GM18519 (cell line): ENCODE data around the gene POLR2J.
"Not testable (repeated sequence)": the region's sequence is repeated elsewhere in the genome, so short reads cannot be mapped to it uniquely, and the experiment has no call there.

ENCODE experiments used
- ATAC-seq: cut with Tn5 transposase; IDR thresholded peaks from one replicate; pipeline ENCODE4 v1.9.1; 2021; ENCODE audit warnings: mild to moderate bottlenecking, moderate library complexity; ENCODE audit not compliant: unreplicated experiment, low FRiP score

Gene POLR2J

DNA sequence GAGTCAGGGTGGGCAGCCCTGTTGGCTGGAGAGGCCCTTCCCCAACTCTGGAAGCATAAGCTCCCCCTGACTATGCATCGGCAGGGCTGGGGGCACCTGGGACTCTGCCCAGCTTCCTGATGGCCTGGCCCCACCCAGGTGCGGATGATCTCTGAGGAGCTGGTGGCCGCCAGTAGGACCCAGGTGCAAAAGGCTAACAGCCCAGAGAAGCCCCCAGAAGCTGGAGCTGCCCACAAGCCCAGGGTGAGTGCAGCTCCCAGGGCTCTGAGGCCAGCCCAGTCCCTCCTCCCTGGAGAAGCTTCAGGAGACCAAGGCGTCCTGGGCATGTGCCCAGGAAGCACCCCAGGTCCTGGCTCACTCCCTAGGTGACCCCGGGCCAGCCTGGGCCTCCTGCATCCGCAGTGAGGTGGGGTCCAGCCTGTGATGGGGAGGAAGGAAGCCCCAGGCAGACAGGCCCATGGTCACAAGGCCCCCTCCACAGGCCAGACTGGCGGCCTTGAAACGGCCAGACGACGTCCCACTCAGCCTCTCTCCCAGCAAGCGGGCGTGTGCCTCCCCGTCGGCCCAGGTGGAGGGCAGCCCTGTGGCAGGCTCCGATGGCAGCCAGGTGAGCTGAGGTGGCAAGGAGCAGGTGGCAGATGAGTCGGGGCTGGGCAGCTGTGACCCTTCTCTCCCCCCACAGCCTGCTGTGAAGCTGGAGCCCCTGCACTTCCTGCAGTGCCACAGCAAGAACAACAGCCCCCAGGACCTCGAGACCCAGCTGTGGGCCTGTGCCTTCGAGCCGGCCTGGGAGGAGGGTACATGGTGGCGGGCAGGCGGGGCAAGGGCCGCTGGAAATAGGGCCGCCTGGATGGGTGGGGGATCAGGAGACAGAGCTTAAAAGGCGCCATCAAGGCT lies 10.9 kb downstream of the POLR2J start:
- ATAC-seq = no peak

DNA sequence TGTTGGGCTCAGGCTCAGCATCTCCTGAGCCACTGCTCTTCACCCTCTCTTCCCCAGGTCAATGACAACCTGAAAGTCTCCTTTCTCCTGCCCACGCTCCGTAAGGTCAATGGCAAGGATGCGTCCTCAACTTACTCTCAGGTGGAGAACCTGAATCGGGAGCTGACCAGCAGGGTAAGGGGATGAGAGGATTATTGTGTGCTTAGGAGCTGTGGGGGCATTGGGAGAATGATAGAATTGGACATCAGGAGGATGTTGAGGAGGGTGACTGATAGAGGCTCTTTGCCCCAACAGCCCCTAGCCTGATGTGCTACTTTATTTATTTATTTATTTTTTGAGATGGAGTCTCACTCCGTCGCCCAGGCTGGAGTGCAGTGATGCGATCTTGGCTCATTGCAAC lies 12.6 kb downstream of the POLR2J start:
- no peak for ATAC-seq

DNA sequence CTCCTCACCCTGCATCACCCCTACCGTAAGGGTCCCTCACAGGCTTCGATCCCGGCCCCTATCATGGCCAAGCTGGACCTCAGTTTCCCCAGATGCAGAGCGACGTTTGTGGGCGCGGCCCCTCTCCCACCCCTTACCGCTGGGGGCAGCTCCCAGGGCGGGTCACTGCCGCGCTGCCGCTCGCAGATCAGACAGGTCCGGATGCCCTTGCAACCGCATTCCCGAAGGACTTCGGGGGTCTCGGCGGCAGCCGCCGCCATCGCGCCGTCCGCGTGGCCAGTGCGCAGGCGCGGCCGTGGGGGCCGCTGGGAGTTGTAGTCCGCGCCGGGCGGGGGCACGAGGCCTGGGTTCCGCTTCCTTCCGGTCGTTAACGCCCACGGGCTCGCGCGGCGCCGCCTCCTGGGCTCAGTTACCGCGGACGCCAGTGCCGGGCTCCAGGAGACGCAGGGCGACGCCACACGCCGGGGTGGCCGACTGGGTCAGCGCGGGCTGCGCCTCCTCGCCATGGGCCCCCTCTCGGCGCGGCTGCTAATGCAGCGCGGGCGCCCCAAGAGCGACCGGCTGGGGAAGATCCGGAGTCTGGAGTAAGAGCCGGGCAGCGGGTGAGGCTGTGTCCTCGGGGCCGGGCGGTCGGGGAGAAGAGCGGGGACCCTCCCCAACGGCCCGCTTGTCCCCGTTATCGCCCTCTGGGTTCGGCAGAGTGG lies 14.0 kb downstream of the POLR2J start, which contains the start of the genes ALKBH4 and LRWD1:
TSS of gene ALKBH4 (minus strand) at position 287 of the 704 bp plus-strand sequence. CDS start at position 260, 27 bp downstream.
TSS of gene LRWD1 (plus strand) at position 408 of the 704 bp plus-strand sequence. CDS start at position 505, 97 bp downstream.
- peak; percentile 68 for ATAC-seq

DNA sequence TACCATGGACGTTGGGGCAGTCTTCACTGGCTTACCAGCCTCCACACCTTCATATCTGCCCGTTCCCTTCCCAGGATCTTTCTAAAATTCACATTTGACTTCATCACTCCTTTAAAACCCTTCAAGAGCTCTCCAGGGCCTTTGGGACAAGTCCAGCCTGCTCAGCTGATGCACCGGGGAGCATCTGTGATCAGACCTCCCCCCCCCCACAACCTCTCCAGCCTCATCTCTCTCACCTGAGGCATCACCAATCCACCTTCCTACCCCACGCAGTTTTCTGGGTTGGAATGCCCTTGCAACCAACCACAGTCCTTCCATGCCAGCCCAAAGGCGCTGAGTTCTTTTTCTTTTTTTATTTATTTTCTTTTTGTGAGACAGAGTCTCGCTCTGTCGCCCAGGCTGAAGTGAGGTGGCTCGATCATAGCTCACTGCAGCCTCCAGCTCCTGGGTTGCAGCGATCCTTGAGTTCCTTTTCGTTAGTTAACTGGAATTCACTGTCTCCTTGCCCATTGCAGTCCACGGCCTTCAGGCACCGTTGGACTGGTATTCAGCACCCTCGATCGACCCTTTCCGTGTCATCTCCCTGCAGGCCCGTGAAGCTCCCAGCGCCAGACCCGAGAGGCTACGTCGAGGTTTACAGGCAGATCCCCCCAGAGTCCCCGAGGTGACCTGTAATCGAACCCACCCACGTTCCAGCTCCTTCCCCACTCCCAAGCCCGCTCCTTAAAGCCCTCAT lies 14.7 kb downstream of the POLR2J start:
- no peak for ATAC-seq

DNA sequence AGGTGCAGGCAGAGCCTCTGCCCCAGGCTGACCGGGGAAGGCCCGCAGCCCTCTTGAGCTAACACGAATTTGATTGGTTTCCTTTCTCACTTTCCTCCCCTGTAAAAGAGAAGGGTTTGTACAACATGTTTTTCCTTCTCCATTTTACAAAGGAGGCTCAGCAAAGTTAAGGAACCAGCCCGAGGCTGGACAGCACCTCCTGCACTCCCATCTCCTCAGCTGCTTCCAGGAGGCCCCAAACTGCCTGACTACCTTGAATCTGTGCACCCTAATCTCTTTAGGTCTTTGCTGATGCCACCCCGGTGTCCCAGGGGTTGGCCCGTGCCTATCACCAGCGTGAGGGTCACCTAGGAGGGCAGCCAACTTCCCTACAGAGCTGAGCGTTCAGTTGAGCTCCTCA lies 18.3 kb downstream of the POLR2J start:
- ATAC-seq = no peak

DNA sequence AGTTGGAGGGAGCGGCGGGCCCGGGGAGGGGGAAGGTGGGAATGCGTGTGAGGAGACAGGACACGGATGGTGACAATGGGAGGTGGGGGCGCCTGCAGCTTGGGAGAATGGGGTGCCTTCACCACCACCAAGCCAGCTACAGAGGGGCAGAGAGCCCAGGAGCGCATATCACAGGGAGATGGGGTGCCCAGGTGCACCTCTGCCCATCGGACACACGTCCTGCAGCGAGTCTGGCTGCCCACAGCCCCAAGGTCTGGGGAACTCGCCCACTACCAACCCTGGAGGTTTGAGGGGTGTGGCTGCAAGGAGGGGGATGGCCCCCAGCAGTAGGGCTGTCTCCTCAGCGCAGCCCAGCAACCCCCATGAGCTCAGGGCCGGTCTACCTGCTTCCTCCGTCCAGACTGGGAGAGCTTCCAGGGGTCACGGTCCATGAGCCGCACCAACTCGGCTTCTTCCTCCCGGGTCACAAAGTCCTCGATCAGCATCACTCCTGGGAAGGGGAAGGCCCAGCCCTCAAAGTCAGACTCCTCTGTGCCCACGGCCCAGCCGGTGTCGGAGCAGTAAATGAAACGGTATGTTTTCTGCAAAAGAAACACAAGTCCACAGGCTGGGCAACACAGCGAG lies 19.4 kb downstream of the POLR2J start:
- ATAC-seq = no peak

DNA sequence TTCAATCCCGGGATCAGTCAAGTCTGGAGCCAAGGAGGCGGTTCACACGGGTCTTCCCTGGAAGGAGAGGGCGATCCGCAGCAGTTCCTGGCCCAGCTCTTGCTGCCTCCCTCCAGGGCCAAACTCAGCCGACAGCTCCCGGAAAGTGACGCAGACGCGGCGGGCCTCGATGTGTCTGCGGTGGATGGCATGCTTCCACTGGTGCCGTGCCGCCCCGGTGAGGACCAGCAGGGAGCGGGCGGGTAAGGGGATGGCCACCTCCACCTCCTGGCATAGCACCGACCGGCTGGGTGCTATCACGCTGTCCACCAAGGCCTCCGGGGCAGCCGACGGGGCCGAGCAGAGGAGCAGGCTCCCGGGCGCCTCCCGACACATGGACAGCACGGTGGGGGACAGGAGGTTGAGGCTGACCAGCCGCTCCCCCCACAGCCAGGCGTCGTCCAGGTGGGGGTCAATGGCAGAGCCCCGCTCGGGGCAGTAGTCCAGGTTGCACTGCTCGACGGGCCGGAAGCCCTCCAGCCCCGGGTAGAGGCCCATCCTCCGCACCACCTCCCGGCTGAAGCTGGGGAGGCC lies 21.3 kb downstream of the POLR2J start:
- no peak for ATAC-seq

DNA sequence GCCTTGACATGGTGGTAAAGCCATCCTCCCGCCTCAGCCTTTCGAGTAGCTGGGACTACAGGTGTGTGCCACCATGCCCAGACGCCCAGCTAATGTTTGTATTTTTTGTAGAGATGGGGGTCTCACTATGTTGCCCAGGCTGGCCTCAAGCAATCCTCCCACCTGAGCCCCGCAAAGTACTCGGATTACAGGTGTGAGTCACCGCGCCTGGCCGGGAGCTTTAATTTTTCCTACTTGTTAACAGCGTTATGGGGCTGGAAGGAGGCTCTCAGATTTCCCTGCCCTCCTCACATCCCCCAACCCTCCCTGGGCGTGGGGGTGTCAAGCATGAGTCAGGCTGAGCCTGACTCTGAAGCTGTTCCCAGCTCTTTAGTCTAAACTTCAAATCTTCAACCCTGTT lies 22.4 kb downstream of the POLR2J start:
- ATAC-seq = no peak

DNA sequence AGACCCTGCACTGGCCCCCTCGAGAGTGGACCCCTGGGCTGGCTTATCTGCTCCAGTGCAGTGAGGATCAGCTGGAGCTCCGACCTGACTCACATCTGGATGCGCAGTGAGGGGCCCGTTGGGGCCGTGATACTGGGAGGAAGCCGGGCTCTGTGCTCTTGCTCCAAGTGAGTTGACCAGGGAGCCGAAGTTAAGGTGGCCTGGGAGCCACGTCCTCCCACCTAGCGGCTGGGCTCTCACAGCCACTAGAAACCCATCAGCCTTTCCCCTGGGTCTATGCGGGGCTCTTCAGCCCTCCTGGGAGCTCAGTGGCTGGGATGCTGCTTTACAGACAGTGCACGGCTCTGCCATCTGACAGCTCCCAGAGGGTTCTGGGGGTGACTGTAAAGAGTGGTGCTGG lies 23.1 kb downstream of the POLR2J start:
- ATAC-seq = no peak

DNA sequence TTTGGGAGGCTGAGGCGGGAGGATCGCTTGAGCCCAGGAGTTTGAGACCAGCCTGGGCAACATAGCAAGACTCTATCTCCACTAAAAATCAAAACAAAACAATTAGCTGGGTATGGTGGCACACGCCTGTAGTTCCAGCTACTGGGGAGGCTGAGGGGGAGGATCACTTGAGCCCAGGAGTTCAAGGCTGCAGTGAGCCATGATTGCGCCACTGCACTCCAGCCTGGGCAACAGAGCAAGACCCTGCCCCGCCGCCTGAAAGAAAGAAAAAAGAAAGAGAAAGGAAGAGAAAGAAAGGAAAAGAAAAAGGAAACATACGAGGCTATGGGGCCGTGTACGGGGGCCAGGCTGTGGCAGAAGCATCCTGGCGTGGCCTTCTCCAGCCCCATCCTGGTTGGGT lies 23.8 kb downstream of the POLR2J start:
- not testable (repeated sequence) for ATAC-seq

DNA sequence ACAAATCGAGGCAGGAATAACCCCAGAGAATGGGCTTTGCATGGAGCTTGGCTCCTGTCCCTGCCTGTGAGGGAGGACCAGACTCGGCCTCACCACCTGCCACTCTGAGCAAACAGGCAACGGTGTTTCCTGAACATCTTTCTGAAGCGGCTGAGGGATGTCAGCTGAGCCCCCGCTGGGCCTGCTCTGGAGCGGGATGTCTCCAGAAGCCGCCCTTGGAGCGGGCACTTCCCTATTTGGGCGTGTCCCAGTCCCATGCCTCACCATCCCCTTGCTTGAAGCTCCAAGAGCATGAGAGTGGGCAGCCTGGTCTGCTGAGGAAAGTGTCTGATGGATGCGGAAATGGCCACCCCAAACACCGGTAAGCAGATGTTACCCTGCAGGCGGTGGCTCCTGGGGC lies 24.3 kb downstream of the POLR2J start:
- no peak for ATAC-seq

DNA sequence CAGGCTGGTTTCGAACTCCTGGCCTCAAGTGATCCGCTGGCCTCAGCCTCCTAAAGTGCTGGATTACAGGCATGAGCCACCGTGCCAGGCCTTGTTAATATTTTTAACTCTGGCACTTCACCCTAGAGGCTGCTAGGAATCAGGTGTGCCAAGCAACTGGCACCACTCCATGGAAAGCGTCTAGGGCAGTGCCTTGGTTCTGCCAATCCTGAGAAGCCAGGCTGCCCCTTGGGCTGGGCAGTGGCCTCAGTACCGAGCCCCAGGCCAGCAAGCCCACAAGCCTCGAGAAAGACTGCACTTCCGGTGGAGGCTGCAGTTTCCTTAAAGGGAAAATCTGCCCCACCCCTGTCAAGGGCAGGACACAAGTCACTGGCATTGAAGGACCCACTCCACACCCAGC lies 25.4 kb downstream of the POLR2J start:
- ATAC-seq = no peak

DNA sequence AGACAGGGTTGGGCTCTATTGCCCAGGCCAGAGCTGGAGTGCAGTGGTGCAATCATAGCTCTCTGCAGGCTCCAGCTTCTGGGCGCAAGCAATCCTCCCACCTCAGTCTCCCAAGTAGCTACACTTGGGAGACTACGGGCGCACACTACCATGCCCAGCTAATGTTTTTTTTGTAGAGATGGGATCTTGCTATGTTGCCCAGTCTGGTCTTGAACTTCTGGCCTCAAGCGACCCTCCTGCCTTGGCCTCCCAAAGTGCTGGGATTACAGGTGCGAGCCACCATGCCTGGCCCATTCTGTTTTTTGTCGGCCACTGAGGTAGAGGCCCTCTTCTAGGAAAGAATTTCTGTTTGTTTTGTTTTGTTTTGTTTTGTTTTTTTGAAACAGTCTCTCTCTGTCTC lies 26.3 kb downstream of the POLR2J start:
- ATAC-seq = no peak

DNA sequence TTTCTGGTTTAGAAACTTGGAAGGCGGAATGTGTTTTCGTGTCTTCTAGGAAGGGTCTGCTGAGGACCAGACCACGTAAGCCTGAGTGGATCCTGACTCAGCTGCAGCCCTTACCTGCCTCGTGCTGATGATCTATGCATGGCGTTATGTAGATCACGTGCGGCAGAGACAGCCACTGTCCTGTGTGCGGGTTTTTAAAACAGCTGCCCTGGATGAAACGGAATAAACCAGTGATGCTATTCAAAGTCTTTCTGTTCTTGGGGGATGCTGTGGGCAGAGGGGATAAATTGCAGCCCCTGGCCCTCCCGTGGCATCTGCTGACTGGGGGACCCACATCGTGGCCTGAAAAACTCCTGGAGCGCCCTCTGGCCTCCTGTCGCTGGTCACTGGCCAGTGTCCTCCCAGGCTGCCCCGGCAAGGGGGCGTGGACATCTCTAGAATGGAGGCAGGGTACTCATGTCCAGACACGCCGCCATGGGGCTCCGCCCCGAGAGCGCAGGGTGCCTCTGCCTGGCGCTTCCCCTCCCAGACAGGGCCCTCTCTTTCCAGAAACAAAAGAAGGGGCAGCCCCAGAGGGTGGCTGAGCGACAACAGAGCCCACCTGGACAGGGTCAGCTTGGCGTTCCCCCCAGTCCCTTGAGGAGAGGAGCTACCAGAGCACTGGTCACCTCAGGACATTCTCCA lies 27.2 kb downstream of the POLR2J start:
- no peak for ATAC-seq

DNA sequence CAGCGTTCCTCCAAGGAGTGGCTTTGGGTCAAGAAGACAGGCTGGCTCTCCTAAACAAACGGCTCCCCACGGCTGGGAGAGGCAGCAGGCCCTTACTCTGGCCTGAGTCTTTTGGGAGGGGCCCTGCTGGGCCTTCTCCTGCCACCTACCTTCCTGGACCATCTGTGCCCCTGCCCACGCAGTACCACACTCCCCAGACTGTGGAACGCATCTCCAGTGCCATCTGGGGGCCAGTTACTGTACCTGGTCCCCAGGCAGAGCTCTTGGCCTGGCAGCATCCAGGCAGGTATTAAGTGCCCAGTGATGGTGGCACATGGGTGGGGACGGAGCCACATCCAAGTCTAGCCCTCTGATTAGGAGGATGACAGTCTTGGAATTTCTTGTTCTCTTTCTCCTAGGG lies 28.5 kb downstream of the POLR2J start:
- ATAC-seq = no peak

DNA sequence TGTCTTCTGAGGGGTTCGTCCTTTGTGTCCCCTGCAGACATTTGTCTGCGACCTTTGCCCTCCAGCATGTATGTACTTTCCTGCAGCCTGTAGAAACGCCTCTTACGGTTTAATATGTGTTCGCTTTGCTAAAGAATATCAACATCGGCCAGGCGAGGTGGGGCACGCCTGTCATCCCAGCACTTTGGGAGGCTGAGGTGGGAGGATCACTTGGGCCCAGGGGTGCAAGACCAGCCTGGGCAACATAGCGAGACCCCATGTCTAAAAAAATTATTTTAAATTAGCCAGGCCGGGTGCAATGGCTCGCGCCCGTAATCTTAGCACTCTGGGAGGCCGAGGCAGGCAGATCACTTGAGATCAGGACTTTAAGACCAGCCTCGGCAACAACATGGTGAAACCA lies 29.6 kb downstream of the POLR2J start:
- no peak for ATAC-seq

DNA sequence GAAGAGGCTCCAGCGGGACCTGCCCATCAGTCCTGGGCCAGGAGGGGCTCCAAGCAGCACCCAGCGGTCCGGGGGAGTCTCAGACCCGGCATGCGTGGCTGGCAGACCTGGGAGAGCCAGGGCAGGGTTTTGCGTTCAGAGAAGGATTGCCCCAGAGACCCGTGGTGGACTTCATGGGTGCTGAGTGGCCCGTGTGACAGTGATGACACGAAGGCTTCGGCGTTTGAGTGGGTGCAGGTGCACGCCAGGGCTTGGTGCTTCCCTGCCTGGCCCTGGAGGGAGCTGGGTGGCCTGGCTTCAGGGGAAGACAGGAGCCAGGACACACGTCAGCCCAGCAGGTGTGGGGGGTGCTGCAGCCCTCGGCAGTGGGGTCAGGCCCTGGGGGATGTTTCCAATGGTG lies 31.4 kb downstream of the POLR2J start:
- no peak for ATAC-seq

DNA sequence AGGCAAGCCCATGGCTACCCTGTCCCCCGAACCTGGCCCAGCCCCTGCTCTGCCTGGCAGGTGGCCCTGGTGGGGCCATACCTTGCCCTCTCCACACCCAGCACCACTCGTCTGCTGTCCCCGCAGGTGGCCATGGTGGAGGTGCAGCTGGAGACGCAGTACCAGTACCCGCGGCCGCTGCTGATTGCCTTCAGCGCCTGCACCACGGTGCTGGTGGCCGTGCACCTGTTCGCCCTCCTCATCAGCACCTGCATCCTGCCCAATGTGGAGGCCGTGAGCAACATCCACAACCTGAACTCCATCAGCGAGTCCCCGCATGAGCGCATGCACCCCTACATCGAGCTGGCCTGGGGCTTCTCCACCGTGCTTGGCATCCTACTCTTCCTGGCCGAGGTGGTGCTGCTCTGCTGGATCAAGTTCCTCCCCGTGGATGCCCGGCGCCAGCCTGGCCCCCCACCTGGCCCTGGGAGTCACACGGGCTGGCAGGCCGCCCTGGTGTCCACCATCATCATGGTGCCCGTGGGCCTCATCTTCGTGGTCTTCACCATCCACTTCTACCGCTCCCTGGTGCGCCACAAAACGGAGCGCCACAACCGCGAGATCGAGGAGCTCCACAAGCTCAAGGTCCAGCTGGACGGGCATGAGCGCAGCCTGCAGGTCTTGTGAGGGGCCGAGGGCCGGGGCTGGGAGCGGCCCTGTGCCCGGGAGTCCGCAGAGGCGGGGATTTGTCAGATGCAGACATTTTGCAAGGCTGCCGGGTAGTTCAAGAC lies 32.1 kb downstream of the POLR2J start:
- ATAC-seq = no peak

DNA sequence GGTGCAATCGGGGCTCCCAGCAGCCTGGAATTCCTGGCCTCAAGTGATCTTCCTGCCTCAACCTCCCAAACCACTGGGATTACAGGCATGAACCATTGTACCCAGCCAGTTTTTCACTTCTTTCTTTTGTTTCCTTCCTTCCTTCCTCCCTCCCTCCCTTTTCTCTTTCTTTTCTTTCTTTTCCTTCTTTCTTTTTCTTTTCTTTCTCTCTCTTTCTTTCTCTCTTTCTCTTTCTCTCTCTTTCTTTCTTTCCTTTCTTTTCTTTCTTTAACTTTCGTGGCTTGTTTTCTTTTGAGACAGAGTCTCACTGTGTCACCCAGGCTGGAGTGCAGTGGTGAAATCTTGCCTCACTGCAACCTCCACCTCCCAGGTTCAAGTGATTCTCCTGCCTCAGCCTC lies 33.0 kb downstream of the POLR2J start:
- ATAC-seq = no peak
